Pons (tissue), 1 donor: Measurements from ENCODE around the gene ATG12.
"Not testable (repeated sequence)": the region's sequence is repeated elsewhere in the genome, so short reads cannot be mapped to it uniquely, and the experiment has no call there.

Source experiments
- DNase-seq: peaks from one replicate; pipeline ENCODE4 v3.0.0-alpha.2; 2016; ENCODE audit warnings: low spot score

Gene ATG12

DNA sequence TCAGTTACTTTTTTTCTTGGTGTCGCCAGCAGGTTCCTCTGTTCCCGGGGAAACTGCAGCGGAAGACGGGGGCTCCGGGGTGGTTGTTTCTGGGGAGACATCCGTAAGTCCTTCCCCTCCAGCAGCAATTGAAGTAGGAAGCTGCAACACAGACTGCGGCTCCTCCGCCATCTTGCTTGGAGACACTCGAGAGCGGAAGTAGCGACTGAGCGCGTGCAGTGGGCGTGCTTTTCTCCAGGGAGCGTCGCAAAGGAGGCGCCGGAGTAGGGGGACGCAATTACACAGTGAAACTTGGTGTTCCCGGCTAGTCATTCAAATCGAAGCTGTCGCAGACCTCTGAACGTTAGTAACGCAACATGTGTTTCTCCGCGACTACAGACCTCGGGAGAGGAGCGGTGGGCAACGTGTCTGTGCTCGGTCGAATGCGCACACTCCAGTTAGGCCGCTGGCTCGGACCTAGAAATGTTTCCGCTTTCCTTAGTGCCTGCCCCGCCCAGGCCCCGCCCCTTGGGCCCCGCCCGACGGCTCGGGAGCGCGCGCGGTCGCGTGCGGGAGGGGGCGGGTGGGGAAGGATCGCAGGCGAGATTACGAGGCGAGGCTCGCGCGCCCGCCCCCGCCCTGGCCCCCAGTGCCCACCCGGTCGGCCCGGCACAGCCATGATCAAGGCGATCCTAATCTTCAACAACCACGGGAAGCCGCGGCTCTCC lies at the start of gene ATG12, which contains the start of gene AP3S1:
Gene ATG12, minus strand, starts transcription at position 184 of the 707 bp plus-strand sequence. Its CDS starts 13 bp downstream, at position 171.
Gene AP3S1, plus strand, starts transcription at position 554 of the 707 bp plus-strand sequence. Its CDS starts 103 bp downstream, at position 657.
- peak; percentile 95 for DNase-seq

DNA sequence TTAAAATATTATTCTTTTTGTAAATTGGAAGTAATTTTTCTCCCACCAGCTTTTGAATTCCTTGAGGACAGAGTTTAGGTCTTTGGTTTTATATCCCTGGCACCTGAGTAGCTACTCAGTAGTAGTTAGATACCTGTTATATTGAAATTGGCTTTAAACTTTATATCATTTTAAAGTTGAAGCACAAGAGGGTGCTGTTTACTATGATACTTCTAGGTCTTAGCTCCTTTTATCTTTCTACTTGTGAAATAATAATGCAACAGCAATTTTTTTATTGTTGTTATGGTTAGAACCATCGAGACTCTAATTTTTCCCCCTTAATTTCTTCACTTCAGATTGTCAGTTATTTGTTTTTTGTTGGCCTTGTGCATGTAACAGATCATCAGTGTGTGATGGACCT lies 46.7 kb upstream of the ATG12 start:
- DNase-seq: no peak

DNA sequence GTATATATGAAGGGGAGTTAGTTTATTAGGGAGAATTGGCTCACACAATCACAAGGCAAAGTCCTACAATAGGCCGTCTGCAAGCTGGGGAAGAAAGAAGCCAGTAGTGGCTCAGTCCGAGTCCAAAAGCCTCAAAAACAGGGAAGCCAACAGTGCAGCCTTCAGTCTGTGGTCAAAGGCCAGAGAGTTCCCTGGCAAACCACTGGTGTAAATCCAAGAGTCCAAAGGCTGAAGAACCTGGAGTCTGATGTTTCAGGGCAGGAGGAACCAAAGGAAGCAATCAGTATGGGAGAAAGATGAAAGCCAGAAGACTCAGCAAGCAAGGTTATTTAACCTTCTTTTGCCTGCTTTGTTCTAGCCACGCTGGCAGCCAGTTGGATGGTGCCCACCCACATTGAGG lies 43.8 kb upstream of the ATG12 start:
- DNase-seq: not testable (repeated sequence)

DNA sequence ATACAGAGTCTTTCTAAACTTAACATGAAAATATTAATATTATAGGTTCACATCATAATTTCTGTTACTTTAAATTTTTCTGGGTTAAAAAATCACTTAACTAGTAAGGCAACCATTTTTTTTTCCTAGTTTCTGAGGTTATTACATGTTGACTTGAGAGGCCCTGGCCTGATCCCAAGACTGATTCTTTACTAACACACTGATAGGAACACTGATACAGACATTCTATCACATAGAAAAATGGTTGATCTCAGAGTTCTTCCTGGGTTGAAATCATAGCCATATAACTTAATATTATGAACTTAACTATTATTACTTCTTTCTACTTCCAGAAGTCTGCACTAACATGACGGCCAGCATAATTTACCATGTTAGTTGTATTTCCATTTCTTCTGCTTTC lies 43.3 kb upstream of the ATG12 start:
- DNase-seq: no peak

DNA sequence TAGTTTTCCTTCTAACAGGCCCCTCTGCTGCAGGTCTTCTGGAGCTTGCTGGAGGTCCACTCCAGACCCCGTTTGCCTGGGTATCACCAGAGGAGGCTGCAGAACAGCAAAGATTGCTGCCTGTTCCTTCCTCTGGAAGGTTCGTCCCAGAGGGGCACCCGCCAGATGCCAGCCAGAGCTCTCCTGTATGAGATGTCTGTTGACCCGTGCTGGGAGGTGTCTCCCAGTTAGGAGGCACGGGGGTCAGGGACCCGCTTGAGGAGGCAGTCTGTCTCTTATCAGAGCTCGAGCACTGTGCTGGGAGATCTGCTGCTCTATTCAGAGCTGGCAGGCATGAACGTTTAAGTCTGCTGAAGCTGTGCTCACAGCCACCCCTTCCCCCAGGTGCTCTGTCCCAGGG lies 41.1 kb upstream of the ATG12 start:
- DNase-seq: not testable (repeated sequence)

DNA sequence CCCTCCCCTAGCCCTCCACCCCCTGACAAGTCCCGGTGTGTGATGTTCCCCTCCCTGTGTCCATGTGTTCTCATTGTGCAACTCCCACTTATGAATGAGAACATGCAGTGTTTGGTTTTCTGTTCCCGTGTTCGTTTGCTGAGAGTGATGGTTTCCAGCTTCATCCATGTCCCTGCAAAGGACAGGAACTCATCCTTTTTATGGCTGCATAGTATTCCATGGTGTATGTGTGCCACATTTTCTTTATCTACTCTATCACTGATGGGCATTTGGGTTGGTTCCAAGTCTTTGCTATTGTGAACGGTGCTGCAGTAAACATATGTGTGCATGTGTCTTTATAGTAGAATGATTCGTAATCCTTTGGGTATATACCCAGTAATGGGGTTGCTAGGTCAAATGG lies 36.0 kb upstream of the ATG12 start:
- DNase-seq: not testable (repeated sequence)

DNA sequence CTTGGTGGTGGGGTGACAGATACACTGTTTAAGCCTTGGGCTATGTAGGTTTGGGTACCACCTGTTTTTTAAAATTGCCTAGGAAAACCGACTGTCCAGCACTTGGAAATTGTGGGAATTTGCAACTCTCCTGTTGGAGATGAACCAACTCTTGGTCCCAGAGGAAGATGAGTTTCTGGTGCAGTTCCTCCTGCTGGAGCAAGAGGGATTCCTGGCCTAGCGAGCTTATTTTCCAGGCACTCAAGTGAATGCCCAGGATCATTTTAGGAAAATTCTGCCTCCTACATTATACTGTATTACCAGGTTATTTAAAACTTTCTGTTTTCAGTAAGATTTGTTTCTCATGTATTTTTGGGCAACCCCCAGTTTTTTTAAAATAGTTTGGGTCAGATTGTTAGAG lies 34.1 kb upstream of the ATG12 start:
- no peak for DNase-seq

DNA sequence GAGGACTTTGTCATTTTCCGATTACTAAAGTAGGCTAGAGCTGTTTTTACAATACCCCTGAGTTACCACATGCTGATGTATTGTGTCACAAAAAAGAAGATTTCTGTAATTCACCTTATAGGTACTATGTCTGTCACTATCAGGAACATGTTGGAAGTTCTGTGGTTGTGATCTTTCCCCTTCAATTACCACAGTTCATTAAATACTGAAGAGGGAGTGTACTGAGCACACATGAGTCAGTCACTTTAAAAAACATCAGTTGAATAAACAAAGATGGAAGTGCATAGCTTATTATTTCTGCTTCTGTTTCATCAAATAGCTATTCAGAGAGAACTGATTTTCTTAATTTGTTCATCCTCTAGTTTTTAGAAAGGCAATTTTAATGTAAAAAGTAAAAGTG lies 32.0 kb upstream of the ATG12 start:
- no peak for DNase-seq

DNA sequence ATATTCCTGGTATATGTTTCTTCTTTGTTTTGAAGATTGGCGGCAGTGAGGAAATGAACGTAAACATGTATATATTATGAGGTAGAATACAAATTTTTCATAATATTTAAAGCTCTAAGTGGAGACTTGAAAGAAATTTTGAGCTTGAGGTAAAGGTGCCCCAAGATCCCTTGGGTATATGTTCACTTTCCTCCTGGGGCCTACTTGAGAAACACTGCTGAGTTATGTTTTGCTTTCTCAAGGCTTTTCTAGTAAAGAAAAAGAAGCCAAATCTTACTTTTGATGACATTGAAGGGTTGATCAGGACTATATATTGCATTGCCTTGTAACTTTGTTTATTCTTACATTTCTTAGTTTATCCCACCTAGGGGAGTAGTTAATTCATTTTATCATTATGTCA lies 31.1 kb upstream of the ATG12 start:
- no peak for DNase-seq

DNA sequence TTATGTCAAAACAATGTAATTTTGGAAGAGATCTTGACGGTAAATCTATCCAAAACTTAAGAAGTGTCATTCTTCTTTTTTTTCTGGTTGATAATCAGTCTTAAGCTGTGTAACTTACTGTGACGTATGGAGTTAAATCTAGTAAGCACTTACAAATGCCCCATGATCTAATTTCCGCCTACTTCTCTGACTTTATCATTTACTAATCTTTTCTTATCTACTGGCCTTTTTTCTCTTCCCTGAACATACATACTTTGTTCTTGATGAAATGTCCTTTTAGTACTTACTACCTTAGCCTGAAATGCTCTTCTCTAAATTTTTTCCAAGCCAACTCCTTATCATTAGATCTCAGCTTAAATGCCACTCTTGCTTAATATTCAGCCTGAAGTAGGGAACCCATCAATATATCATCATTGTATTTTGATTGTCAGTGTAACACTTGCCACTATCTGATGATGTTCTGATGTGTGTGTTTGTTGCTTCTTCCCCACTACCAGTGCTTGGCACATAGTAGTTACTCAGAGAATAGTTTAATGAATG lies 28.0 kb upstream of the ATG12 start:
- DNase-seq: no peak

DNA sequence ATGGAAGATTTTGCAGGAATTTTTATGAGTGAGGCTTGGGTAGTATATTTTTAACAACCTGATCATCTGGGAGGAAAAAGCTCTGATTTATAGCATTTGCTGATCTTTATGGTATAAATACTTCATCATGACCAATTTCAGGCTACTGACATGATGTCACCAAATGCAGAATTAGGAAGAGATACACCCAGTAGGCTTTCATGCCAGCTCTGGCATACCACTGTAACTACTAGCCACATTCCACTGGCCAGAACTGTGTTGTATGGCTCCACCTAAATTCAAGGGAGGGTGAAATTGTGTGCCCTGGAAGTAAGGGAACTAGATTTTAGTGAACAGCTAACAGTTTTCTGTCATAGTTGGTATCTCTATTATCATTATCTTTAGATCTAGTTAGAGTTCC lies 18.0 kb upstream of the ATG12 start:
- no peak for DNase-seq

DNA sequence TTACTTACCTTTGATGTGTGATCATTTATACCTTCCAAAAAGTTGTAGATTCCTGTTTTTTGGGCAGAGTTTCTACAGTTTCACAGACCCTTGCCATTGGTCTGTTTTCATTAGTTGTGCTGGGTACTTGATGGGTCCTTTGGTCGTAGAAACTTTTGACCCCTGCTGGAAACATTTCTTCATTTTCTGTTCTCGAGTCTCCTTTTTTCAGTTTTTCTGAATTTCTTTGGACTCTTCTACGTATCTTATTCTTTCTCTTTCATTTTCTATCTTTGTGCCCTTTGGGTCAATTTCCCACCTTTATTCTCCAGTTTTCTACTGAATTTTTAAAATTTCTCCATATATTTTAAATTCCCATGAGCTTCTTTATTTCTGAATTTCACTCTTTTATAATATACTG lies 17.0 kb upstream of the ATG12 start:
- DNase-seq: no peak

DNA sequence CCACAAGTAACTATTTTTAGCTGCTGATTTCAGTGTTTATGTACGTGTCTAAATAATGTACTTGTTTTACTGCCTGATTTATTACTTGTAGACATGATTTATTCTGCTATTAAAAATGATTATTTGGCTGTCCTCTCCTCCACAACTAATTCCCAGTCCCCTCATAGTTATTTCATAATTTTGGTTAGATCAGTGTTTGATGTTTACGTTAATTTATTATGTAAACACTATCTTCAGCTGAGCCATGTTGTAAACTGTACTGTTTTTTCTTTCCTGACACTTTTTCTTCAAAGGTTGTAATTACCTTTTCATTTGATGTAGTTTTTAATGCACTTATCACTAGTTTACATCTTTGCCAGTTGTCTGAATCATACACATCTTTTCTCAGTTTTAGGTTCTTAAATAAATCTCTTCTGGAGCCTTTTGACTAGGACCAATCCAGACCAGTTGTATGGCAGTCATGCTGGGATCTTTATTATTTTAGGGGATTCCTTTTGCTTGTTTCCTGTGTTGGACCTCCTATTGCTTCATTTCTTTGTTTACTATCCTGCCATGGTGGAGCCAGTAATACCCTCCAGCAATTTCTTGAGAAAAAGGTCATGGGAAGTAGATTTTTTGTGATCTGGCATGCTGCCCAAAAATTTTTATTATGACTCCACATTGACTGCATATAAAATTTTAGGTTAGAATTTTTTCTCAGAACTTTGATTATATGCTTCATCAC lies 16.4 kb upstream of the ATG12 start:
- DNase-seq: no peak

DNA sequence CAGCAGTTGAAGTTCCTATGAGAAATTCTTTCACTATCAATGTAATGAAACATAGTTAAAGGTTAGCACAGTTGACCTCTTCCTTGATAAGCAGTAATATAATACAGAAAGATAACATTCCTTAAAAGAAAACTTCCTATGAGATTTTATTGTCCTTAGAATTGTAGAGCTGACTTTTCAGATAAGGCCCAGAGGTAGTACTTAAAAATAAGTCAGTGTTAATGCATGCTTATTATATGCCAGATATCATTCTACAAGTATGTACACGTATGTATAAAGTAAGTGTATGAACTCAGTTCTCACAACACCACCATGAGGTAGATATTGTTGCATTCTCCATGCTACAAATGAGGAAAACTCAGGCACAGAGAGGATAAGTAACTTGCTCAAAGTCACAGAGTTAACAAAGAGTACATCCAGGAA lies 15.7 kb upstream of the ATG12 start:
- DNase-seq: no peak

DNA sequence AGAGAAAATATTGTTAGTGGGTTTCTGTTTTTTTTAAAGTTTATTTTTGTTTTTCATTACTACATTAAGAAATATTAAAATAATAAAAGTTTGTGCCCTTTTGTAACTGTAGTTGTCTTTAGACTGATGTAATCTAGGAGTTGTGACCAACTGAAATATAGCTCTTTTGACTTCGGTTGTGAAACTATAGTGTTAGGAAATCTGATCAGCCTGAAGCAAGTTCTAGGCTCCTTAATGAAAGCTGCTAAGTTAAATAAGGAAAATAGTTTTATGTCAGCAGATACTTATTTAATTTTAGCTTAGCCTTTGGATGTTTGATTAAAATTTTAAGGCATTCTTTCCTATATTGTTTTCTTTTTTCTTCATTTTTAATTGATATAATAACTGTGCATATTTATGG lies 14.6 kb upstream of the ATG12 start:
- no peak for DNase-seq

DNA sequence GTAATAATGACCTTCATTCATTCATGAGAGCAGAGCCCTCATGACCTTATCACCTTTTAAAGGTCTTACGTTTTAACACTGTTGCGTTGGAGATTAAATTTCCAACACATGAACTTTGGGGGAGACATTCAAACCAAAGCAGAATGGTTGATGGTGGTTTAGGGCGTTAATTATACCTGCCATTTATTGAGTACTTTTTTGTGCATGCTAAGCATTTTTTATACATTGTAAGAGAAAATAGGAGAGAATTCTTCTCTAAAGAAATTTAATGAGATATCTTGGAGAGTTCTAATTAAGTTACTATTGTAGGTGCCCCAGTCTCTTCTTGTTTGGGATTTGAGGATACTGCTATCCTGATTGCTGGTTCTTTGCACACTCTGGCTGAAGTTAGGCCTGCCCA lies 12.8 kb upstream of the ATG12 start:
- DNase-seq: no peak

DNA sequence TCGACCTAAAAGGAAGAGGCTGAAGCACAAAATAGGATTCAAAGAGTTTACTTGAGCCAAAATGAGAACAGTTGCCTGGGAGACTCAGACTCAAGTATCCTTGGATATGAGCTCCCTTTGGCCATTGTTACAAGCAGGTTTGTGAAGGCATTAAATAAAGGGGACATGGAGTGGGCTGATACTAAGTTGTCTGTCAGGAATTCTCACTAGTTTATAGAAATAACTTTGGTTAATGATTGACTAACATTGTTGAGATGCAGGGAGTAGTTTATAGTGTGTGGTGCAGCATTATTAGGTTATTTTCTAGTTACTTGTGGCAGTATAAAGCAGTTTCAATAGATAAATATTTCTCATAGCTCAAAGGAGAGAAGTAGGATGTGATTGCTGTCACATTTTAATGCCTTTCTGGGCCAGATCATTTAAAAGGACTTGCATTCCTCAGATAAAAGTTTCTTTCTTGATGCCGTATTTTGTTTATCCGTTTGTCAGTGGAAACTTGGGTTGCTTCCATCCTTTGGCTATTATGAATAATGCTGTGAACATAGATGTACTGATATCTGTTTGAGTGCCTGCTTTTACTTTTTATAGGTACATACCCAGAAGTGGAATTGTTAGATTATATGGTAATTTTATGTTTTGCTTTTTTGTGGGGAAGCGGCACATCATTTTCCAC lies 9.5 kb upstream of the ATG12 start:
- peak; percentile 46 for DNase-seq

DNA sequence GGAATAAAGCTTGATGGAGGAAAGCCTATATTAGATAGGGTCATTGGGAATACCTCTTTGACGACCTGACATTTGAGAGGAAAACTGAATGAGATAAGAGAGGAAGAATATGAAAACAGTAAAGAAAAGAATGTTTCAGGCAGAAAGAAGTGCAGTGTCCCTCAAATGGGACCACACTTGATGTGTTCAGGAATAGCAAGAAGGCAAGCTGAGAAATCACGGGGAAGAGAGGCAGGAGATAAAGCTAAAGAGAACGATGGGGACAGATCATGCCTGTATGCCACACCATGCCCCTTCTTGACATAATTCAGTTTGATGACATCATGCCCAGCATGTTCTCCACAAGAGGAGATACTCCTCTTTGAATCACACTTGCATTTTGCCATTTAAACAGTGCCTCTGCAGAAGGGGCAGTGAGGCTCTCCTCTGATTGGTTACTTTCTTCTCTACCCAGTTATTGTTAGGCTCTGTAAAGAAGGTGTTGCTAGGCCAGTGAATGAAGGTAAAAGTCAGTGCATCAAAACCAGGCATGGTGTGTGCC lies 8.0 kb upstream of the ATG12 start:
- DNase-seq: no peak

DNA sequence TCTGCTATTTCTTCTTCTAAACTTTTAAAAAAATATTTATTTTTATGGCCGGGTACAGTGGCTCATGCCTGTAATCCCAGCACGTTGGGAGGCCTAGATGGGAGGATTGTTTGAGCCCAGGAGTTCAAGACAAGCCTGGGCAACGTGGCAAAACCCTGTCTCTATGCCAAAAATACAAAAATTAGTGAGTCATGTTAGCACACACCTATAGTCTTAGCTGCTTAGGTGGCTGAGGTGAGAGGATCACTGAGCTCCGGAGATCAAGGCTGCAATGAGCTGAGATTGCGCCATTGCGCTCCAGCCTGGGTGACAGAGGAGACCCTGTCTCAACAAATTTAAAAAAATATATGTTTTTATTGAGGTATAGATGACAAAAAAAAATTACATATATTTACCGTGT lies 5.9 kb upstream of the ATG12 start:
- no peak for DNase-seq

DNA sequence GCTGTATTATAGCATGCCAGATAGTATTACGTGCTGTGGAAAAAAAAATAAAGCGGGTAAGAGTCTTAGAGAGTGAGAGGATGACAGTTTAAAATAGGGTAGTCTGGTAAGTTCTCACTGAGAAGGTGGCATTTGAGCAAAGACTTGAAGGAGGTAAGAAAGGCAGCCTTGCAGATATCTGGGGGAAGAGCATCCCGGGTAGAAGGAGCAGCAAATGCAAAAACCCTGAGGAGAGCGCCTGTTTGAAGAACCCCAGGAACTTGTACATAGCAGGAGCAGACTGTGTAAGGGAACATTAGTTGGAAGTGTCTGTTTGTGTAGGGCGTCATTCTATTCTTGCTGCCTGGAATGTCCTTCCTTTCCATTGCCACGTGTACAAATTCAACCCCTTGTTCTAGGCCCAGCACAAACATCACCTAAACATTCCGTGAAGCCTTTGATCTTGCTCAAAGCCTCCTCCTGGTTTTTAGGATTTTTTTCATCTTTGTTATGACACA lies 3.0 kb upstream of the ATG12 start:
- DNase-seq: no peak

DNA sequence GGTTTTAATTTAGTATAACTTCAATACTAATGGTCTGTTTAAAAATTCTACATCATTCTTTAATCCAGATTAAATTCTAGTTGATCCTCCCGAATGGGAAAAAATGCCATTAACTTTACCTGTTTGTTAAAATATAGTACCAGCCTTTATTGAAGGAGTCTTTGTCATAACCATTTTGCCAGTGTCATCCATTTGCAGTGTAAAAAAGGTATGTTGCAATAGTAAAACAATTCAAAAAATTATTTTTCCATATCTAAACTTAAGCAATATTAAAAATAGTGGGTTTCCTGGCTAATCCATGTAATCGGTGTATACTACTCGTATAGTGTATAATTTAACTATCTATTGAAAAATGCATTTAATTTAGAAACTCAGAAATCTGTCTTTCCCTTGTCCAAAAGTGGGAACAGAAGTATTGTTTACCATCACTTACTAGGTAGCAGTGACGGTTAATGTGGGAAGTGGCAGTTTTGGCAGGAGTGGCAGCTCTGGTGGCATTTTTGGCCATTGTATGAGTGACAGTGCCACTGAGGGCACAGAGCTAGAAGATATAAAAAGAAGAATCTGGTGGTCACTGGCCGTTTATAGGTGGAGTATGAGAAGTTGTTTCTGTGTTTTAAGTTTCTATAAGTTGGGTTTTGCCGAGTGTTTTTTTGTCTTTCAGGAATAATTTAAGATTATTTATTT lies 2.2 kb upstream of the ATG12 start:
- no peak for DNase-seq

DNA sequence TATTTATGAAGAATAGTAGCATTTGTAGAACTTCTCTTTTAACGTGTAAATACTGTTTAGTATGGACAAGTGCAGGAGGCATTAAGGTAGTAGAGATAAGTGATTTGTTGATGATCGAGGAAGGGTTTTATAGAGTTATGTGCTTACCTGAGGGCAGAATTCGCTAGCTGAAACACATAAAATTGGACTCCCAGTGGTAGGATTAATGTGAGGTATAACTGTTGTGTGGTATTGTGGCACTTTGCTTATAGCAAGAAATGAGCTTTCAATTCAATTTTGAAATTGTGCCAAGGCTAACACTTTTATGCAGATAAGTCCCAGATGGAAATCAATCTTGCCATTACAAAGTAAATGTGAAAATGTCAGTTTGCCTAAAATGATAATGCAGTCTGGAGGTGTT lies 1.6 kb upstream of the ATG12 start:
- DNase-seq: no peak
